A549 (cell line): ENCODE measurements around the gene SF3A2. TPM values are rescaled to one million over a fixed set of nuclear protein-coding genes. Genes with fewer than 3 reads are reported as not detected.

Experiments used
- ATAC-seq, 2 experiments: fragments of 200-7000 bp in 1 of 2; fragments of >200 bp in 1 of 2; cut with Nextera tagmentation in 1 of 2; cut with Tn5 transposase in 1 of 2; 3 replicates each; pipeline versions ENCODE4 v1.8.0 to v1.9.1; 2018 to 2020; ENCODE audit warnings: mild to moderate bottlenecking in 1 of 2, moderate library complexity in 1 of 2
- CTCF ChIA-PET: fragments of 300-600 bp; sonication (Branson Sonifier 250); formaldehyde crosslinking; extraction: SDS; loops from one replicate; lab custom pipeline; 2021; ENCODE audit warnings: antibody characterized with exemption, inconsistent platforms; lab: Yijun Ruan, JAX
- POLR2A ChIA-PET: fragments of 350-600 bp; formaldehyde crosslinking; extraction: SDS; loops from one replicate; lab custom pipeline; 2021; ENCODE audit warnings: antibody characterized with exemption, inconsistent platforms; lab: Yijun Ruan, JAX
- DNase-seq, 2 experiments: peaks; one replicate each; pipeline versions ENCODE4 v3.0.0 to v3.0.0-alpha.2; 2011 to 2016; ENCODE audit warnings: low read depth in 1 of 2, low spot score in 1 of 2
- FAIRE-seq: peaks from 2 replicates; lab custom pipeline; 2011; peaks lifted over from hg19 to GRCh38; lab: Jason Lieb, UNC
- H3K27ac ChIP-seq, 2 experiments: fragments of >200 bp; sonication (Bioruptor Twin); formaldehyde crosslinking; 3 replicates each; pipeline ENCODE4 v1.5.1; 2016 to 2017
- H3K4me1 ChIP-seq: fragments of >200 bp; sonication (Bioruptor Twin); formaldehyde crosslinking; 3 replicates; pipeline ENCODE4 v1.6.1; 2016
- H3K4me2 ChIP-seq: fragments of >200 bp; sonication (Bioruptor Twin); formaldehyde crosslinking; 3 replicates; pipeline ENCODE4 v1.6.1; 2016
- H3K4me3 ChIP-seq: fragments of >200 bp; sonication (Bioruptor Twin); formaldehyde crosslinking; 3 replicates; pipeline ENCODE4 v1.5.1; 2016
- H3K9me3 ChIP-seq: fragments of >200 bp; sonication (Bioruptor Twin); formaldehyde crosslinking; 3 replicates; pipeline ENCODE4 v1.6.1; 2016
- CHD4 ChIP-seq: fragments of 200-600 bp; sonication (generic); IDR thresholded peaks from 2 replicates; pipeline ENCODE4 v1.6.1; 2016; ENCODE audit warnings: antibody characterized with exemption, mild to moderate bottlenecking, borderline replicate concordance
- EHMT2 ChIP-seq: fragments of 200-600 bp; sonication (generic); IDR thresholded peaks from 2 replicates; pipeline ENCODE4 v1.6.1; 2016; ENCODE audit warnings: antibody characterized with exemption, low read depth, mild to moderate bottlenecking, moderate library complexity
- EP300 ChIP-seq, 2 experiments: fragments of >200 bp; sonication (Bioruptor Twin); formaldehyde crosslinking; IDR thresholded peaks; 2 replicates in 1 of 2; 3 replicates in 1 of 2; pipeline ENCODE4 v1.6.1; 2016 to 2017
- FOSB ChIP-seq: fragments of 250-450 bp; sonication (Bioruptor Pico); IDR thresholded peaks from 2 replicates; pipeline ENCODE4 v1.5.0; 2020; ENCODE audit warnings: mild to moderate bottlenecking, moderate library complexity
- GATA3 ChIP-seq: IDR thresholded peaks from 2 replicates; pipeline ENCODE4 v1.6.1; 2012; ENCODE audit warnings: borderline replicate concordance
- HDAC2 ChIP-seq: fragments of 200-600 bp; sonication (generic); IDR thresholded peaks from 2 replicates; pipeline ENCODE4 v1.6.1; 2016
- HEYL ChIP-seq: fragments of 250-450 bp; sonication (Bioruptor Pico); IDR thresholded peaks from 2 replicates; pipeline ENCODE4 v1.8.0; 2021; ENCODE audit warnings: mild to moderate bottlenecking, moderate library complexity
- JUN ChIP-seq, 2 experiments: fragments of >200 bp; sonication (Bioruptor Twin); formaldehyde crosslinking; IDR thresholded peaks; 2 replicates in 1 of 2; 3 replicates in 1 of 2; pipeline ENCODE4 v1.6.1; 2016 to 2017
- JUNB ChIP-seq: fragments of >200 bp; sonication (Bioruptor Twin); formaldehyde crosslinking; IDR thresholded peaks from 2 replicates; pipeline ENCODE4 v1.6.1; 2016
- KDM5A ChIP-seq: fragments of 200-600 bp; sonication (generic); IDR thresholded peaks from 2 replicates; pipeline ENCODE4 v1.6.1; 2016; ENCODE audit warnings: antibody characterized with exemption, mild to moderate bottlenecking
- MAFK ChIP-seq: fragments of 450-650 bp; IDR thresholded peaks from 2 replicates; pipeline ENCODE4 v1.6.1; 2014; ENCODE audit not compliant: partially characterized antibody
- MAZ ChIP-seq: fragments of 150-350 bp; IDR thresholded peaks from 2 replicates; pipeline ENCODE4 v1.6.1; 2014; ENCODE audit warnings: antibody characterized with exemption, low read depth, low read length, borderline replicate concordance
- MYC ChIP-seq: IDR thresholded peaks from 2 replicates; pipeline ENCODE4 v1.6.1; 2012; ENCODE audit warnings: mild to moderate bottlenecking, inconsistent platforms, low read length, improper control_type of control experiment, borderline replicate concordance
- NFE2L2 ChIP-seq: fragments of 150-350 bp; conservative IDR thresholded peaks from 2 replicates; pipeline ENCODE4 v1.6.1; 2014; ENCODE audit warnings: low read length
- RAD21 ChIP-seq, 2 experiments: fragments of >200 bp in 1 of 2; sonication (Bioruptor Twin) in 1 of 2; formaldehyde crosslinking in 1 of 2; IDR thresholded peaks in 1 of 2; conservative IDR thresholded peaks in 1 of 2; 2 replicates in 1 of 2; 3 replicates in 1 of 2; pipeline ENCODE4 v1.6.1; 2012 to 2018; ENCODE audit warnings: inconsistent platforms in 1 of 2
- SMC3 ChIP-seq: fragments of >200 bp; sonication (Bioruptor Twin); formaldehyde crosslinking; IDR thresholded peaks from 3 replicates; pipeline ENCODE4 v1.6.1; 2018; ENCODE audit warnings: inconsistent platforms
- ZC3H11A ChIP-seq: fragments of 450-650 bp; IDR thresholded peaks from 2 replicates; pipeline ENCODE4 v1.6.1; 2014; ENCODE audit warnings: antibody characterized with exemption, mild to moderate bottlenecking
- WGBS: methylation state at CpG from one replicate; pipeline ENCODE4 v1.1.6; 2017; ENCODE audit errors: missing lambda C conversion rate; 5-methylcytosine and 5-hydroxymethylcytosine counted together
- polyA plus RNA-seq, 4 experiments: library from polyadenylated mRNA; depleted of rRNA in 3 of 4; stranded (reverse); fragments of >200 nt; fragmentation: RNase III in 1 of 4; extraction: RNeasy Plus Mini Kit Qiagen cat#74134 plus additional on column Dnase treatment in 1 of 4; gene quantifications; 2 replicates in 3 of 4; 3 replicates in 1 of 4; pipeline ENCODE4 v1.2.3, GENCODE V29; 2011 to 2017
- TF ChIP-seq, protein P1 (sequence below): fragments of 200-600 bp; sonication (generic); IDR thresholded peaks from 2 replicates; pipeline ENCODE4 v1.6.1; 2016; ENCODE audit warnings: antibody characterized with exemption, mild to moderate bottlenecking, moderate library complexity
- TF ChIP-seq, protein P2 (sequence below): fragments of 250-450 bp; sonication (Bioruptor Pico); IDR thresholded peaks from 2 replicates; pipeline ENCODE4 v1.5.0; 2020; ENCODE audit warnings: low read depth, mild to moderate bottlenecking, moderate library complexity
- TF ChIP-seq, protein P3 (sequence below): IDR thresholded peaks from 2 replicates; pipeline ENCODE4 v1.6.1; 2012; ENCODE audit warnings: low read depth, borderline replicate concordance
- TF ChIP-seq, protein P4 (sequence below): fragments of 150-350 bp; IDR thresholded peaks from 2 replicates; pipeline ENCODE4 v1.6.1; 2014; ENCODE audit warnings: low read depth, mild to moderate bottlenecking, low read length
- TF ChIP-seq, protein P5 (sequence below): fragments of >200 bp; sonication (Bioruptor Twin); formaldehyde crosslinking; IDR thresholded peaks from 2 replicates; pipeline ENCODE4 v1.6.1; 2016

Gene SF3A2
- polyA plus RNA-seq, 2 of the 4 experiments (the other 2 are of a cell fraction), result 11.9 to 68.2 TPM

DNA sequence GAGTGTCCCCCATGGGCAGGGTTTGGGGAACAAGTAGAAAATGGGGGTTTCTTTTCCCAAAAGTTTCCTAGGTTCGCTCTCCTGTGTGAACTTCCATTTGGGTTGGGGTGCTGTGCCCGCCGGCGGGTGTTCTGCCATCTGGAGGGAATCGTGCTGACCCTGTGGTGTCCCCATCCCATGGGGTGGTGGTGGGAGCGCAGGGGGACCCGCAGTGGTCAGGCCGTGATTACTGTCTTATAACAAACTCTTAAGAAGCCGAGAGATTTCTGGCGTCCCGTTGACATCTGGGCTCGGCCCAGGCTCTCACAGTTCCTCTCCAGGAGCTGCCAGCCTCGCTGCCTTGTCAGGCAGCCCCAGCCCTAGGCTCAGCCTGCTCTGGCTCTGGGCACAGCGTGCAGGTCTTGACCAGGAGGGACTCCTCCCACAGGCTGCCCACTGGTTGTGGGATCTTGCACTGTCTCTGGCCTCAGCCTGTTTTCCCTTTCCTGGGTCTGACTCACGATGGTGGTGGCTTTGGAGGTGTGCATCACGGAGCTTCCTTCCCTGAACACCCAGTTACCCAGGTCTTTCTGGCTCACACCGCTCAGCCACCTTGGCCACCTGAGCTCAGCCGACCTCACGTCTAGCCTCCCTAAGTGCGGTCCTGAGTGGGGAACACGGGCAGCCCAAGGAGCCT, 35.0 kb upstream of the SF3A2 start (continued):
- TF ChIP-seq, protein P1, sequence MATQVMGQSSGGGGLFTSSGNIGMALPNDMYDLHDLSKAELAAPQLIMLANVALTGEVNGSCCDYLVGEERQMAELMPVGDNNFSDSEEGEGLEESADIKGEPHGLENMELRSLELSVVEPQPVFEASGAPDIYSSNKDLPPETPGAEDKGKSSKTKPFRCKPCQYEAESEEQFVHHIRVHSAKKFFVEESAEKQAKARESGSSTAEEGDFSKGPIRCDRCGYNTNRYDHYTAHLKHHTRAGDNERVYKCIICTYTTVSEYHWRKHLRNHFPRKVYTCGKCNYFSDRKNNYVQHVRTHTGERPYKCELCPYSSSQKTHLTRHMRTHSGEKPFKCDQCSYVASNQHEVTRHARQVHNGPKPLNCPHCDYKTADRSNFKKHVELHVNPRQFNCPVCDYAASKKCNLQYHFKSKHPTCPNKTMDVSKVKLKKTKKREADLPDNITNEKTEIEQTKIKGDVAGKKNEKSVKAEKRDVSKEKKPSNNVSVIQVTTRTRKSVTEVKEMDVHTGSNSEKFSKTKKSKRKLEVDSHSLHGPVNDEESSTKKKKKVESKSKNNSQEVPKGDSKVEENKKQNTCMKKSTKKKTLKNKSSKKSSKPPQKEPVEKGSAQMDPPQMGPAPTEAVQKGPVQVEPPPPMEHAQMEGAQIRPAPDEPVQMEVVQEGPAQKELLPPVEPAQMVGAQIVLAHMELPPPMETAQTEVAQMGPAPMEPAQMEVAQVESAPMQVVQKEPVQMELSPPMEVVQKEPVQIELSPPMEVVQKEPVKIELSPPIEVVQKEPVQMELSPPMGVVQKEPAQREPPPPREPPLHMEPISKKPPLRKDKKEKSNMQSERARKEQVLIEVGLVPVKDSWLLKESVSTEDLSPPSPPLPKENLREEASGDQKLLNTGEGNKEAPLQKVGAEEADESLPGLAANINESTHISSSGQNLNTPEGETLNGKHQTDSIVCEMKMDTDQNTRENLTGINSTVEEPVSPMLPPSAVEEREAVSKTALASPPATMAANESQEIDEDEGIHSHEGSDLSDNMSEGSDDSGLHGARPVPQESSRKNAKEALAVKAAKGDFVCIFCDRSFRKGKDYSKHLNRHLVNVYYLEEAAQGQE, result no peak
- TF ChIP-seq JUNB (no peak), EHMT2 (no peak), KDM5A (no peak), MYC (no peak), FOSB (CRISPR knock-in tag) (no peak)
- TF ChIP-seq, protein P2, sequence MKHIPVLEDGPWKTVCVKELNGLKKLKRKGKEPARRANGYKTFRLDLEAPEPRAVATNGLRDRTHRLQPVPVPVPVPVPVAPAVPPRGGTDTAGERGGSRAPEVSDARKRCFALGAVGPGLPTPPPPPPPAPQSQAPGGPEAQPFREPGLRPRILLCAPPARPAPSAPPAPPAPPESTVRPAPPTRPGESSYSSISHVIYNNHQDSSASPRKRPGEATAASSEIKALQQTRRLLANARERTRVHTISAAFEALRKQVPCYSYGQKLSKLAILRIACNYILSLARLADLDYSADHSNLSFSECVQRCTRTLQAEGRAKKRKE (CRISPR knock-in tag), result no peak

DNA sequence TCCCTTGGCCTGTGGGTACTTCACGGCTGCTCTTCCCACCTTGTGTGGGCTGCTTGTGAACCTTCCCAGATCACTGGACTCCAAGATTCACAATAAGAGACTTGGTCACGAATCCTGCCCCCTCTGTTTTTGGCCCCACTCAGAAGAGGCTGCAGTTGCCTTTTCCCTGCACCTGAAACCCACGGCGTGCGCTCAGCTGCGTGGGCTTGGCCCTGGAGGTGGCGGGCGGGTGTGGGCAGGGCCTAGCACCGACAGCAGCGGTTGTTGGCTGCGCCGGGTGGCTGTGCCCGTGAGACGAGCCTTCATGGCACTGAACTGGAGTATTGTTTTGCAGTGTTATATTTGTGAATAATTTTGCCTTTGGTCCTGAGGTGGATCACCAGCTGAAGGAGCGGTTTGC, 34.3 kb upstream of the SF3A2 start:
- no peaks in the 10 kb centered on the region for H3K9me3 ChIP-seq
- 93% methylated on average over 7 of the region's 15 CpGs for WGBS
- POLR2A ChIA-PET, result no interaction called here
- DNase-seq (no peak), ATAC-seq (no peak), FAIRE-seq (no peak)
- TF ChIP-seq GATA3 (no peak), EP300 (IDR thresholded peaks at IDR 0.05) (no peak), NFE2L2 (no peak), KDM5A (no peak), HDAC2 (no peak), SMC3 (no peak), JUN (IDR thresholded peaks at IDR 0.05) (no peak), MAFK (no peak), RAD21 (conservative IDR thresholded peaks at IDR 0.05 in 1 of 2, IDR thresholded peaks at IDR 0.05 in 1 of 2) (no peak), CHD4 (no peak), MAZ (no peak), HEYL (no peak), ZC3H11A (no peak)
- TF ChIP-seq, protein P2 (CRISPR knock-in tag), result no peak
- TF ChIP-seq, protein P3, sequence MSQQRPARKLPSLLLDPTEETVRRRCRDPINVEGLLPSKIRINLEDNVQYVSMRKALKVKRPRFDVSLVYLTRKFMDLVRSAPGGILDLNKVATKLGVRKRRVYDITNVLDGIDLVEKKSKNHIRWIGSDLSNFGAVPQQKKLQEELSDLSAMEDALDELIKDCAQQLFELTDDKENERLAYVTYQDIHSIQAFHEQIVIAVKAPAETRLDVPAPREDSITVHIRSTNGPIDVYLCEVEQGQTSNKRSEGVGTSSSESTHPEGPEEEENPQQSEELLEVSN, result no peak
- TF ChIP-seq, protein P4, sequence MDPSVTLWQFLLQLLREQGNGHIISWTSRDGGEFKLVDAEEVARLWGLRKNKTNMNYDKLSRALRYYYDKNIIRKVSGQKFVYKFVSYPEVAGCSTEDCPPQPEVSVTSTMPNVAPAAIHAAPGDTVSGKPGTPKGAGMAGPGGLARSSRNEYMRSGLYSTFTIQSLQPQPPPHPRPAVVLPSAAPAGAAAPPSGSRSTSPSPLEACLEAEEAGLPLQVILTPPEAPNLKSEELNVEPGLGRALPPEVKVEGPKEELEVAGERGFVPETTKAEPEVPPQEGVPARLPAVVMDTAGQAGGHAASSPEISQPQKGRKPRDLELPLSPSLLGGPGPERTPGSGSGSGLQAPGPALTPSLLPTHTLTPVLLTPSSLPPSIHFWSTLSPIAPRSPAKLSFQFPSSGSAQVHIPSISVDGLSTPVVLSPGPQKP, result no peak
- TF ChIP-seq, protein P1, result no peak
- TF ChIP-seq, protein P5, sequence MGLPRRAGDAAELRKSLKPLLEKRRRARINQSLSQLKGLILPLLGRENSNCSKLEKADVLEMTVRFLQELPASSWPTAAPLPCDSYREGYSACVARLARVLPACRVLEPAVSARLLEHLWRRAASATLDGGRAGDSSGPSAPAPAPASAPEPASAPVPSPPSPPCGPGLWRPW, result no peak
- H3K27ac ChIP-seq, result no peak overlapping the region
- H3K4me1 ChIP-seq, result no peaks in the 10 kb centered on the region
- H3K4me2 ChIP-seq, result no peak overlapping the region
- H3K4me3 ChIP-seq, result no peak overlapping the region
- CTCF ChIA-PET, result interaction anchor here (1.3 kb wide), 1 partner anchor 12 kb away, joined by 3 read pairs; no protein-coding TSS in a partner anchor
